Calu3 (cell line): ENCODE results near the gene TREM1. TPM values are rescaled to one million over a fixed set of nuclear protein-coding genes. Genes with fewer than 3 reads are reported as not detected.

Experiments used
- BruUV-seq: library from RNA; stranded (reverse); fragments of 400-500 nt; replicated peaks from 2 replicates; lab custom pipeline; 2021; lab: Mats Ljungman, UMichigan
- CTCF ChIA-PET: fragments of 300-600 bp; sonication (Branson Sonifier 250); formaldehyde crosslinking; loops from one replicate; lab custom pipeline; 2022; ENCODE audit warnings: antibody characterized with exemption; lab: Charles Lee
- DNase-seq: peaks from one replicate; pipeline ENCODE4 v3.0.0; 2022
- H3K27ac Mint-ChIP-seq: one replicate; pipeline ENCODE4 v1.8.0; 2022; ENCODE audit warnings: mixed read lengths; ENCODE audit not compliant: unreplicated experiment
- H3K27me3 Mint-ChIP-seq: one replicate; pipeline ENCODE4 v1.8.0; 2022; ENCODE audit warnings: mixed read lengths; ENCODE audit not compliant: unreplicated experiment
- H3K36me3 Mint-ChIP-seq: one replicate; pipeline ENCODE4 v1.8.0; 2022; ENCODE audit warnings: mild to moderate bottlenecking, moderate library complexity, mixed read lengths; ENCODE audit not compliant: insufficient read depth, unreplicated experiment
- H3K4me1 Mint-ChIP-seq: one replicate; pipeline ENCODE4 v1.8.0; 2022; ENCODE audit warnings: mild to moderate bottlenecking, low read depth, mixed read lengths; ENCODE audit not compliant: unreplicated experiment
- H3K4me3 Mint-ChIP-seq: one replicate; pipeline ENCODE4 v1.8.0; 2022; ENCODE audit warnings: mild to moderate bottlenecking, low read depth, moderate library complexity, mixed read lengths; ENCODE audit not compliant: unreplicated experiment
- H3K9me3 Mint-ChIP-seq: one replicate; pipeline ENCODE4 v1.8.0; 2022; ENCODE audit warnings: low read depth, mixed read lengths; ENCODE audit not compliant: unreplicated experiment
- intact Hi-C: fragments of 100-400 bp; cut with micrococcal nuclease; formaldehyde crosslinking; loops from one replicate; pipeline ENCODE4 v1.10.0; 2022; ENCODE audit not compliant: unreplicated experiment
- total RNA-seq: library from RNA; stranded (reverse); gene quantifications from 2 replicates; pipeline ENCODE4 v1.2.3, GENCODE V29; 2022
- TF ChIP-seq, protein P1 (sequence below): fragments of 200-600 bp; IDR thresholded peaks from one replicate; pipeline ENCODE4 v1.8.0; 2022; ENCODE audit warnings: antibody characterized with exemption; ENCODE audit not compliant: unreplicated experiment

Gene TREM1
- total RNA-seq, 1 experiment from 2014 or later = 1.4 TPM

DNA sequence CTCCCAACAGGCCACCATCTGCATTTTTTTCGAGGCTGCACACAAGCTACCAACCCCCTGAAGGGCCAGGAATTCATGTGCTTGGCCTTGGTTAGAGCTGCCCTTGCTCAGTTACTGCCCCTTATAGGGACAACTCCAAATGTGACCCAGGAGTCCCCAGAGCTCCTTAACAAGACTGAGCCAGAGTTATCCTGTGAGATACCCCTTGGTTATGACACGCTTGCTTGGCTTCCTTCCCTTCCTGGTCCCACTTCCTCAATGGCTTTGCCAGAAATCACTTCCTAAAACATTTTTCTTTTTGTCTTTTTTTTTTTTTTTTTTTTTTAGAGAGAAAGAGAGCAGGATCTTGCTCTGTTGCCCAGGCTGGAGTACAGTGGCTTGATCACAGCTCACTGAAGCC, 8.9 kb downstream of the TREM1 start:
- intact Hi-C loops = no loop called here
- no peaks in the 10 kb centered on the region for H3K36me3 Mint-ChIP-seq
- CTCF ChIA-PET = interaction anchor here (0.7 kb wide), 1 partner anchor 54 kb away, joined by 8 read pairs; no protein-coding TSS in a partner anchor
- BruUV-seq = no TSS peak
- TF ChIP-seq, protein P1, sequence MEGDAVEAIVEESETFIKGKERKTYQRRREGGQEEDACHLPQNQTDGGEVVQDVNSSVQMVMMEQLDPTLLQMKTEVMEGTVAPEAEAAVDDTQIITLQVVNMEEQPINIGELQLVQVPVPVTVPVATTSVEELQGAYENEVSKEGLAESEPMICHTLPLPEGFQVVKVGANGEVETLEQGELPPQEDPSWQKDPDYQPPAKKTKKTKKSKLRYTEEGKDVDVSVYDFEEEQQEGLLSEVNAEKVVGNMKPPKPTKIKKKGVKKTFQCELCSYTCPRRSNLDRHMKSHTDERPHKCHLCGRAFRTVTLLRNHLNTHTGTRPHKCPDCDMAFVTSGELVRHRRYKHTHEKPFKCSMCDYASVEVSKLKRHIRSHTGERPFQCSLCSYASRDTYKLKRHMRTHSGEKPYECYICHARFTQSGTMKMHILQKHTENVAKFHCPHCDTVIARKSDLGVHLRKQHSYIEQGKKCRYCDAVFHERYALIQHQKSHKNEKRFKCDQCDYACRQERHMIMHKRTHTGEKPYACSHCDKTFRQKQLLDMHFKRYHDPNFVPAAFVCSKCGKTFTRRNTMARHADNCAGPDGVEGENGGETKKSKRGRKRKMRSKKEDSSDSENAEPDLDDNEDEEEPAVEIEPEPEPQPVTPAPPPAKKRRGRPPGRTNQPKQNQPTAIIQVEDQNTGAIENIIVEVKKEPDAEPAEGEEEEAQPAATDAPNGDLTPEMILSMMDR = no peak
- H3K4me1 Mint-ChIP-seq = peaks cover 28% of the 10 kb centered on the region
- H3K27me3 Mint-ChIP-seq = peaks cover 35% of the 10 kb centered on the region
- no peak for DNase-seq
- H3K9me3 Mint-ChIP-seq = peaks cover 5% of the 10 kb centered on the region
- H3K4me3 Mint-ChIP-seq = no peak overlapping the region
- H3K27ac Mint-ChIP-seq = no peak overlapping the region

DNA sequence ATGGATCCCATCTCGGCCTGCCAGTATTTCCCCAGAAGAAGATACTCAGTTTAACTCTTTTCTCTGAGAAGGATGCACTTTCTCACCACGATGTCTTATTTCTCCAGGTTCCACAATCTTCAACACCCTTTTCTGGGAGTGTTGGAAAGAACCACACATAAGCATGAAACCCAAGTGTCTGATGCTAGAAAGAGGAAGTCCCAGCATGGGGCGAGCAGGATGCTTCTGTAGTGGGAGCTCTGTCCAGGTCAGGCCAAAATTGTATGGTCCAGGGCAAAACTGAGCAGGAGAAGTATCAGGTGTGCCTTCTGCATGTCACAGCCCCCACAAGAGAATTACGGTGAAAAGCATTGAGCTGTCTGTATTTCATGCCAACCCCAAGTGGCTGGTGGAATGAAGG, 11.0 kb downstream of the TREM1 start:
- Mint-ChIP-seq H3K36me3 (no peaks in the 10 kb centered on the region), H3K27me3 (peaks cover 57% of the 10 kb centered on the region), H3K9me3 (peaks cover 3% of the 10 kb centered on the region), H3K27ac (no peak overlapping the region), H3K4me1 (peaks cover 14% of the 10 kb centered on the region), H3K4me3 (no peak overlapping the region)
- CTCF ChIA-PET = no interaction called here
- TF ChIP-seq, protein P1 = no peak
- intact Hi-C loops = no loop called here
- BruUV-seq = no TSS peak
- no peak for DNase-seq

DNA sequence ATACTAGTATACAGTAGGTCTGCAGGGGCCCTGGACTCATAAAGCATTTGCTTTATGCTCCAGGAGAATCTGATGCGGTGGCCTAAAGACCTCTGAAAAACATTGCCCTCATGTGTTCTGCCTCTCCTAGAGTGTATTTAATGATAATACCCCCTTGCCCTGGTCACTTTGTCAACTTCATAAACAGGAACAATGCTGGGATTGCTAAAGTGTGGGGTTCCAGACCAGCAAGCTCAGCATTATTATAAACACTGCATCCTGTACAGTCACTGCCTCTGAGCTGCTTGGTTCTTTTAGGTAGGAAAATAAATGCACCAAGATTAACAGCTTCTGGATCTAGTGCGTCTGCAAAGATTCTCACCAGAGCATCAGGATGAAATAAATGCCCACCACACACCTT, 12.2 kb downstream of the TREM1 start:
- Mint-ChIP-seq H3K27me3 (peaks cover 58% of the 10 kb centered on the region), H3K36me3 (no peaks in the 10 kb centered on the region), H3K4me1 (peaks cover 7% of the 10 kb centered on the region)

DNA sequence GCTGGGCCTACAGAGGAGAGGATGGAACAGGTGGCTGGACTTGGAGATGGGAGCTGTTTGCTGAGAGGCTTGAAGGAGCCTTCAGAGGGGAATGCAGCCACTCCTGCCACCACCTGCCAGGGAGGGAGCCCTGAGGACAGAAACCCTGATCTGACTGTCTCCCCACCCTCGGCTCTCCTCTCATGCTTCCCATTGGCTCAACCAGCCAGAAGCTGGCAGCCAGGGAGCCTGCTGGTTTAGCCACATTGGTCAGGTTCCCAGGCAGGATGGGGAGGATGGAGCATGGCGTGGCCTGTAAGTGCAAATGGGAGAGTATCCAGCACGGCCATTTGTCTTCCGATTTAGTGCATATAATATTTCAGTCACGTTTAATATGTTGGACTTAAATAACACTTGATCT, 12.8 kb downstream of the TREM1 start:
- H3K27ac Mint-ChIP-seq = no peak overlapping the region
- BruUV-seq = no TSS peak
- H3K9me3 Mint-ChIP-seq = peaks cover 3% of the 10 kb centered on the region
- CTCF ChIA-PET = no interaction called here
- peaks cover 2% of the 10 kb centered on the region for H3K4me1 Mint-ChIP-seq
- H3K27me3 Mint-ChIP-seq = peaks cover 58% of the 10 kb centered on the region
- H3K4me3 Mint-ChIP-seq = no peak overlapping the region
- TF ChIP-seq, protein P1 = no peak
- no peak for DNase-seq
- no peaks in the 10 kb centered on the region for H3K36me3 Mint-ChIP-seq
- intact Hi-C loops = no loop called here

More for the DNA sequence above, 12.2 kb downstream of the TREM1 start:
- H3K4me3 Mint-ChIP-seq = no peak overlapping the region
- no peak overlapping the region for H3K27ac Mint-ChIP-seq
- CTCF ChIA-PET = no interaction called here
- intact Hi-C loops = no loop called here
- BruUV-seq = no TSS peak
- no peak for DNase-seq
- TF ChIP-seq, protein P1 = no peak
- peaks cover 3% of the 10 kb centered on the region for H3K9me3 Mint-ChIP-seq
